Measurements from ENCODE around the gene SRF.
"Not testable (repeated sequence)": the region's sequence is repeated elsewhere in the genome, so short reads cannot be mapped to it uniquely, and the experiment has no call there.

SRF gene

GRCh38 chr6:43170931-43171706, at the start of gene SRF:
Gene SRF (plus strand): TSS chr6:43171269. CDS start chr6:43171657, 388 bp downstream.
- Mint-ChIP-seq H3K9me3 (ENCODE audit: low read depth) (no peaks in the 10 kb centered on the region), H3K4me3 (peak within 1 kb of the TSS; percentile 99), H3K36me3 (no peaks in the 10 kb centered on the region), H3K4me1 (ENCODE audit: low read depth) (peaks cover 36% of the 10 kb centered on the region), H3K27ac (peak within 1 kb of the TSS; percentile 94), H3K27me3 (no peaks in the 10 kb centered on the region)

GRCh38 chr6:43122146-43122545, 48.9 kb upstream of the SRF start:
- H3K27me3 Mint-ChIP-seq = no peaks in the 10 kb centered on the region
- H3K9me3 Mint-ChIP-seq (ENCODE audit: low read depth) = no peaks in the 10 kb centered on the region
- no peaks in the 10 kb centered on the region for H3K4me1 Mint-ChIP-seq (ENCODE audit: low read depth)
- no peaks in the 10 kb centered on the region for H3K36me3 Mint-ChIP-seq
- H3K27ac Mint-ChIP-seq = no peak overlapping the region
- H3K4me3 Mint-ChIP-seq = no peak overlapping the region

- Mint-ChIP-seq H3K4me1 (ENCODE audit: low read depth) (no peaks in the 10 kb centered on the region), H3K4me3 (no peak overlapping the region), H3K9me3 (ENCODE audit: low read depth) (no peaks in the 10 kb centered on the region), H3K27me3 (no peaks in the 10 kb centered on the region), H3K36me3 (no peaks in the 10 kb centered on the region), H3K27ac (no peak overlapping the region)
Observed at GRCh38 chr6:43123461-43124314, 47.4 kb upstream of the SRF start.

- no peaks in the 10 kb centered on the region for H3K36me3 Mint-ChIP-seq
- H3K9me3 Mint-ChIP-seq (ENCODE audit: low read depth) = no peaks in the 10 kb centered on the region
- no peak overlapping the region for H3K4me3 Mint-ChIP-seq
- H3K27me3 Mint-ChIP-seq = no peaks in the 10 kb centered on the region
- no peak overlapping the region for H3K27ac Mint-ChIP-seq
- H3K4me1 Mint-ChIP-seq (ENCODE audit: low read depth) = no peaks in the 10 kb centered on the region
Observed at GRCh38 chr6:43124481-43124880, 46.6 kb upstream of the SRF start.

GRCh38 chr6:43125119-43125518, 46.0 kb upstream of the SRF start:
- no peaks in the 10 kb centered on the region for H3K4me1 Mint-ChIP-seq (ENCODE audit: low read depth)
- no peaks in the 10 kb centered on the region for H3K36me3 Mint-ChIP-seq
- no peaks in the 10 kb centered on the region for H3K9me3 Mint-ChIP-seq (ENCODE audit: low read depth)
- no peak overlapping the region for H3K4me3 Mint-ChIP-seq
- no peak overlapping the region for H3K27ac Mint-ChIP-seq
- no peaks in the 10 kb centered on the region for H3K27me3 Mint-ChIP-seq

GRCh38 chr6:43125555-43125954, 45.5 kb upstream of the SRF start:
- Mint-ChIP-seq H3K36me3 (no peaks in the 10 kb centered on the region), H3K4me1 (ENCODE audit: low read depth) (no peaks in the 10 kb centered on the region), H3K27ac (no peak overlapping the region), H3K27me3 (no peaks in the 10 kb centered on the region), H3K4me3 (no peak overlapping the region), H3K9me3 (ENCODE audit: low read depth) (no peaks in the 10 kb centered on the region)

- H3K9me3 Mint-ChIP-seq (ENCODE audit: low read depth) = no peaks in the 10 kb centered on the region
- no peaks in the 10 kb centered on the region for H3K36me3 Mint-ChIP-seq
- no peak overlapping the region for H3K27ac Mint-ChIP-seq
- no peak overlapping the region for H3K4me3 Mint-ChIP-seq
- H3K4me1 Mint-ChIP-seq (ENCODE audit: low read depth) = no peaks in the 10 kb centered on the region
- no peaks in the 10 kb centered on the region for H3K27me3 Mint-ChIP-seq
Observed at GRCh38 chr6:43127180-43127579, 43.9 kb upstream of the SRF start.

GRCh38 chr6:43127877-43128276, 43.2 kb upstream of the SRF start:
- Mint-ChIP-seq H3K4me3 (no peak overlapping the region), H3K36me3 (no peaks in the 10 kb centered on the region), H3K27ac (no peak overlapping the region), H3K4me1 (ENCODE audit: low read depth) (no peaks in the 10 kb centered on the region), H3K27me3 (no peaks in the 10 kb centered on the region), H3K9me3 (ENCODE audit: low read depth) (no peaks in the 10 kb centered on the region)

- H3K27ac Mint-ChIP-seq = no peak overlapping the region
- H3K4me3 Mint-ChIP-seq = no peak overlapping the region
- no peaks in the 10 kb centered on the region for H3K4me1 Mint-ChIP-seq (ENCODE audit: low read depth)
- H3K9me3 Mint-ChIP-seq (ENCODE audit: low read depth) = no peaks in the 10 kb centered on the region
- H3K36me3 Mint-ChIP-seq = no peaks in the 10 kb centered on the region
- H3K27me3 Mint-ChIP-seq = no peaks in the 10 kb centered on the region
Observed at GRCh38 chr6:43128926-43129325, 42.1 kb upstream of the SRF start.

GRCh38 chr6:43129434-43130194, 41.5 kb upstream of the SRF start:
- no peaks in the 10 kb centered on the region for H3K36me3 Mint-ChIP-seq
- H3K27me3 Mint-ChIP-seq = no peaks in the 10 kb centered on the region
- no peaks in the 10 kb centered on the region for H3K4me1 Mint-ChIP-seq (ENCODE audit: low read depth)
- no peak overlapping the region for H3K27ac Mint-ChIP-seq
- no peak overlapping the region for H3K4me3 Mint-ChIP-seq
- no peaks in the 10 kb centered on the region for H3K9me3 Mint-ChIP-seq (ENCODE audit: low read depth)

- no peaks in the 10 kb centered on the region for H3K27me3 Mint-ChIP-seq
- no peaks in the 10 kb centered on the region for H3K4me1 Mint-ChIP-seq (ENCODE audit: low read depth)
- no peak overlapping the region for H3K4me3 Mint-ChIP-seq
- H3K27ac Mint-ChIP-seq = no peak overlapping the region
- no peaks in the 10 kb centered on the region for H3K36me3 Mint-ChIP-seq
- H3K9me3 Mint-ChIP-seq (ENCODE audit: low read depth) = no peaks in the 10 kb centered on the region
Observed at GRCh38 chr6:43130429-43130828, 40.6 kb upstream of the SRF start.

- H3K27me3 Mint-ChIP-seq; H3K4me3 Mint-ChIP-seq; H3K9me3 Mint-ChIP-seq (ENCODE audit: low read depth); H3K4me1 Mint-ChIP-seq (ENCODE audit: low read depth); H3K27ac Mint-ChIP-seq; H3K36me3 Mint-ChIP-seq: not testable (repeated sequence)
Observed at GRCh38 chr6:43131379-43131778, 39.7 kb upstream of the SRF start.

- no peak overlapping the region for H3K4me3 Mint-ChIP-seq
- no peaks in the 10 kb centered on the region for H3K36me3 Mint-ChIP-seq
- H3K27ac Mint-ChIP-seq = no peak overlapping the region
Observed at GRCh38 chr6:43138267-43138666, 32.8 kb upstream of the SRF start.

GRCh38 chr6:43139973-43140372, 31.1 kb upstream of the SRF start:
- H3K27ac Mint-ChIP-seq; H3K27me3 Mint-ChIP-seq; H3K36me3 Mint-ChIP-seq; H3K4me3 Mint-ChIP-seq; H3K9me3 Mint-ChIP-seq (ENCODE audit: low read depth): not testable (repeated sequence)
- H3K4me1 Mint-ChIP-seq (ENCODE audit: low read depth) = peaks cover 26% of the 10 kb centered on the region

More at GRCh38 chr6:43138267-43138666, 32.8 kb upstream of the SRF start:
- Mint-ChIP-seq H3K27me3 (no peaks in the 10 kb centered on the region), H3K9me3 (ENCODE audit: low read depth) (no peaks in the 10 kb centered on the region), H3K4me1 (ENCODE audit: low read depth) (peaks cover 18% of the 10 kb centered on the region)

GRCh38 chr6:43141644-43142043, 29.4 kb upstream of the SRF start:
- Mint-ChIP-seq H3K9me3 (ENCODE audit: low read depth) (no peaks in the 10 kb centered on the region), H3K4me3 (no peak overlapping the region), H3K27ac (peak overlapping the region; percentile 97), H3K27me3 (no peaks in the 10 kb centered on the region), H3K4me1 (ENCODE audit: low read depth) (peaks cover 28% of the 10 kb centered on the region), H3K36me3 (peaks cover 3% of the 10 kb centered on the region)
